A549 (cell line): ENCODE results near the gene EFHD2. TPM values are rescaled to one million over a fixed set of nuclear protein-coding genes. Genes with fewer than 3 reads are reported as not detected.

Source experiments
- ATAC-seq, 2 experiments: fragments of 200-7000 bp in 1 of 2; fragments of >200 bp in 1 of 2; cut with Nextera tagmentation in 1 of 2; cut with Tn5 transposase in 1 of 2; 3 replicates each; pipeline versions ENCODE4 v1.8.0 to v1.9.1; 2018 to 2020; ENCODE audit warnings: mild to moderate bottlenecking in 1 of 2, moderate library complexity in 1 of 2
- CTCF ChIA-PET: fragments of 300-600 bp; sonication (Branson Sonifier 250); formaldehyde crosslinking; extraction: SDS; loops from one replicate; lab custom pipeline; 2021; ENCODE audit warnings: antibody characterized with exemption, inconsistent platforms; lab: Yijun Ruan, JAX
- POLR2A ChIA-PET: fragments of 350-600 bp; formaldehyde crosslinking; extraction: SDS; loops from one replicate; lab custom pipeline; 2021; ENCODE audit warnings: antibody characterized with exemption, inconsistent platforms; lab: Yijun Ruan, JAX
- DNase-seq, 2 experiments: peaks; one replicate each; pipeline versions ENCODE4 v3.0.0 to v3.0.0-alpha.2; 2011 to 2016; ENCODE audit warnings: low read depth in 1 of 2, low spot score in 1 of 2
- FAIRE-seq: peaks from 2 replicates; lab custom pipeline; 2011; peaks lifted over from hg19 to GRCh38; lab: Jason Lieb, UNC
- H3K27ac ChIP-seq, 2 experiments: fragments of >200 bp; sonication (Bioruptor Twin); formaldehyde crosslinking; 3 replicates each; pipeline ENCODE4 v1.5.1; 2016 to 2017
- H3K4me1 ChIP-seq: fragments of >200 bp; sonication (Bioruptor Twin); formaldehyde crosslinking; 3 replicates; pipeline ENCODE4 v1.6.1; 2016
- H3K4me2 ChIP-seq: fragments of >200 bp; sonication (Bioruptor Twin); formaldehyde crosslinking; 3 replicates; pipeline ENCODE4 v1.6.1; 2016
- H3K4me3 ChIP-seq: fragments of >200 bp; sonication (Bioruptor Twin); formaldehyde crosslinking; 3 replicates; pipeline ENCODE4 v1.5.1; 2016
- H3K9me3 ChIP-seq: fragments of >200 bp; sonication (Bioruptor Twin); formaldehyde crosslinking; 3 replicates; pipeline ENCODE4 v1.6.1; 2016
- ATOH8 ChIP-seq: fragments of 250-450 bp; sonication (Bioruptor Pico); IDR thresholded peaks from 2 replicates; pipeline ENCODE4 v1.5.0; 2020; ENCODE audit warnings: low read depth, mild to moderate bottlenecking, moderate library complexity
- CEBPB ChIP-seq, 2 experiments: fragments of >200 bp in 1 of 2; sonication (Bioruptor Twin) in 1 of 2; formaldehyde crosslinking in 1 of 2; IDR thresholded peaks; 2 replicates each; pipeline ENCODE4 v1.6.1; 2012 to 2016
- EHF ChIP-seq: fragments of 250-450 bp; sonication (Bioruptor Pico); IDR thresholded peaks from 2 replicates; pipeline ENCODE4 v1.5.0; 2020; ENCODE audit warnings: mild to moderate bottlenecking
- HOXA7 ChIP-seq: fragments of 250-450 bp; sonication (Bioruptor Pico); IDR thresholded peaks from 2 replicates; pipeline ENCODE4 v1.5.0; 2020; ENCODE audit warnings: mild to moderate bottlenecking, moderate library complexity
- MAX ChIP-seq: IDR thresholded peaks from 2 replicates; pipeline ENCODE4 v1.6.1; 2012
- NPAS2 ChIP-seq: fragments of 250-450 bp; sonication (Bioruptor Pico); IDR thresholded peaks from 2 replicates; pipeline ENCODE4 v1.8.0; 2022; ENCODE audit warnings: mild to moderate bottlenecking, moderate library complexity, borderline replicate concordance
- RAD21 ChIP-seq, 2 experiments: fragments of >200 bp in 1 of 2; sonication (Bioruptor Twin) in 1 of 2; formaldehyde crosslinking in 1 of 2; IDR thresholded peaks in 1 of 2; conservative IDR thresholded peaks in 1 of 2; 2 replicates in 1 of 2; 3 replicates in 1 of 2; pipeline ENCODE4 v1.6.1; 2012 to 2018; ENCODE audit warnings: inconsistent platforms in 1 of 2
- SMC3 ChIP-seq: fragments of >200 bp; sonication (Bioruptor Twin); formaldehyde crosslinking; IDR thresholded peaks from 3 replicates; pipeline ENCODE4 v1.6.1; 2018; ENCODE audit warnings: inconsistent platforms
- TFCP2L1 ChIP-seq: fragments of 250-450 bp; sonication (Bioruptor Pico); IDR thresholded peaks from 2 replicates; pipeline ENCODE4 v1.5.0; 2021; ENCODE audit warnings: mild to moderate bottlenecking
- TP53 ChIP-seq: fragments of 250-450 bp; sonication (Bioruptor Pico); IDR thresholded peaks from 2 replicates; pipeline ENCODE4 v1.5.0; 2021; ENCODE audit warnings: mild to moderate bottlenecking, moderate library complexity
- USF2 ChIP-seq: fragments of 450-650 bp; IDR thresholded peaks from 2 replicates; pipeline ENCODE4 v1.6.1; 2014; ENCODE audit warnings: antibody characterized with exemption
- WGBS: methylation state at CpG from one replicate; pipeline ENCODE4 v1.1.6; 2017; ENCODE audit errors: missing lambda C conversion rate; 5-methylcytosine and 5-hydroxymethylcytosine counted together
- polyA plus RNA-seq, 4 experiments: library from polyadenylated mRNA; depleted of rRNA in 3 of 4; stranded (reverse); fragments of >200 nt; fragmentation: RNase III in 1 of 4; extraction: RNeasy Plus Mini Kit Qiagen cat#74134 plus additional on column Dnase treatment in 1 of 4; gene quantifications; 2 replicates in 3 of 4; 3 replicates in 1 of 4; pipeline ENCODE4 v1.2.3, GENCODE V29; 2011 to 2017
- TF ChIP-seq, protein P1 (sequence below): fragments of >200 bp; sonication (Bioruptor Twin); formaldehyde crosslinking; IDR thresholded peaks from 3 replicates; pipeline ENCODE4 v1.5.1; 2016
- TF ChIP-seq, protein P2 (sequence below): fragments of 250-450 bp; sonication (Bioruptor Pico); IDR thresholded peaks from 2 replicates; pipeline ENCODE4 v1.5.0; 2021; ENCODE audit warnings: mild to moderate bottlenecking, moderate library complexity, borderline replicate concordance

EFHD2 gene
- polyA plus RNA-seq, 2 of the 4 experiments (the other 2 are of a cell fraction), result 33.1 to 96.2 TPM

GRCh38 chr1:15430787-15431570 is 21.3 kb downstream of the EFHD2 start:
- WGBS, result 54% methylated on average over 17 of the region's 19 CpGs
- TF ChIP-seq, protein P1, sequence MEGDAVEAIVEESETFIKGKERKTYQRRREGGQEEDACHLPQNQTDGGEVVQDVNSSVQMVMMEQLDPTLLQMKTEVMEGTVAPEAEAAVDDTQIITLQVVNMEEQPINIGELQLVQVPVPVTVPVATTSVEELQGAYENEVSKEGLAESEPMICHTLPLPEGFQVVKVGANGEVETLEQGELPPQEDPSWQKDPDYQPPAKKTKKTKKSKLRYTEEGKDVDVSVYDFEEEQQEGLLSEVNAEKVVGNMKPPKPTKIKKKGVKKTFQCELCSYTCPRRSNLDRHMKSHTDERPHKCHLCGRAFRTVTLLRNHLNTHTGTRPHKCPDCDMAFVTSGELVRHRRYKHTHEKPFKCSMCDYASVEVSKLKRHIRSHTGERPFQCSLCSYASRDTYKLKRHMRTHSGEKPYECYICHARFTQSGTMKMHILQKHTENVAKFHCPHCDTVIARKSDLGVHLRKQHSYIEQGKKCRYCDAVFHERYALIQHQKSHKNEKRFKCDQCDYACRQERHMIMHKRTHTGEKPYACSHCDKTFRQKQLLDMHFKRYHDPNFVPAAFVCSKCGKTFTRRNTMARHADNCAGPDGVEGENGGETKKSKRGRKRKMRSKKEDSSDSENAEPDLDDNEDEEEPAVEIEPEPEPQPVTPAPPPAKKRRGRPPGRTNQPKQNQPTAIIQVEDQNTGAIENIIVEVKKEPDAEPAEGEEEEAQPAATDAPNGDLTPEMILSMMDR, result peak; percentile 72
- TF ChIP-seq TP53 (CRISPR knock-in tag) (no peak), CEBPB (IDR thresholded peaks at IDR 0.05) (no peak), HOXA7 (CRISPR knock-in tag) (peak; percentile 25), RAD21 (conservative IDR thresholded peaks at IDR 0.05 in 1 of 2, IDR thresholded peaks at IDR 0.05 in 1 of 2) (peak; percentile 78 to 89), SMC3 (peak; percentile 77), ATOH8 (CRISPR knock-in tag) (0 out of 2 replicates have a peak, but pooled peaks have one; percentile 30)
- TF ChIP-seq, protein P2, sequence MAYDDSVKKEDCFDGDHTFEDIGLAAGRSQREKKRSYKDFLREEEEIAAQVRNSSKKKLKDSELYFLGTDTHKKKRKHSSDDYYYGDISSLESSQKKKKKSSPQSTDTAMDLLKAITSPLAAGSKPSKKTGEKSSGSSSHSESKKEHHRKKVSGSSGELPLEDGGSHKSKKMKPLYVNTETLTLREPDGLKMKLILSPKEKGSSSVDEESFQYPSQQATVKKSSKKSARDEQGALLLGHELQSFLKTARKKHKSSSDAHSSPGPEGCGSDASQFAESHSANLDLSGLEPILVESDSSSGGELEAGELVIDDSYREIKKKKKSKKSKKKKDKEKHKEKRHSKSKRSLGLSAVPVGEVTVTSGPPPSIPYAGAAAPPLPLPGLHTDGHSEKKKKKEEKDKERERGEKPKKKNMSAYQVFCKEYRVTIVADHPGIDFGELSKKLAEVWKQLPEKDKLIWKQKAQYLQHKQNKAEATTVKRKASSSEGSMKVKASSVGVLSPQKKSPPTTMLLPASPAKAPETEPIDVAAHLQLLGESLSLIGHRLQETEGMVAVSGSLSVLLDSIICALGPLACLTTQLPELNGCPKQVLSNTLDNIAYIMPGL, result 0 out of 2 replicates have a peak, but pooled peaks have one; percentile 56
- TF ChIP-seq, all 56 proteins: peak for 6
- peak overlapping the region; percentile 97 to 98 for H3K27ac ChIP-seq

DNA sequence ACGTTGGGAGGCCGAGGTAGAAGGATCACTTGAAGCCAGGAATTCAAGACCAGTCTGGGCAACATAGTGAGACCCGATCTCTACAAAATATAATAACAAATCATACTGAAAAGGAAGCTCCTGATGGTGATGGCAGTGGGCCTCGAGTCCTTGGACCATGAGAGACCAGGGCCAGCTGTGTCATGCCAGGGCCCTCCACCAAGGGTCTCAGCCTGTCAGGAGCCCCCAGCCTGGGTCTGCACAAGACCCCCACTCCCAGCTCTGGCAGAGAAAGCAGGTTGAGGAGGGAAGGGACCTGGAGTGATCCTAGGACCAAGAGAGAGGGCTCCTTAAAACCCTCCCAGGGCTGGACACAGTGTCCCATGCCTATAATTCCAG is 21.9 kb downstream of the EFHD2 start:
- CTCF ChIA-PET, result interaction anchor here (0.6 to 9.8 kb wide), 31 partner anchors 9 to 647 kb away, joined by 3 to 150 read pairs (median 5); partner anchors contain the start of gene EFHD2
- POLR2A ChIA-PET, result interaction anchor here (1.6 kb wide), 1 partner anchor 108 kb away, joined by 11 read pairs; no protein-coding TSS in a partner anchor
- 68% methylated on average over 4 of the region's 4 CpGs for WGBS

More at GRCh38 chr1:15430787-15431570, 21.3 kb downstream of the EFHD2 start:
- ChIA-PET CTCF (interaction anchor here (0.7 to 9.8 kb wide), 33 partner anchors 10 to 306 kb away, joined by 3 to 150 read pairs (median 4); partner anchors contain the start of gene EFHD2), POLR2A (interaction anchor here (1.6 kb wide), 1 partner anchor 107 kb away, joined by 11 read pairs; no protein-coding TSS in a partner anchor)
- DNase-seq, result peak in 1 of 2 experiments; percentile 60
- H3K4me3 ChIP-seq, result no peak overlapping the region
- peak in 1 of 2 experiments; percentile 16; a peak in 3 of 6 replicates for ATAC-seq
- no peaks in the 10 kb centered on the region for H3K9me3 ChIP-seq
- H3K4me1 ChIP-seq, result peaks cover 69% of the 10 kb centered on the region
- FAIRE-seq, result no peak
- no peak overlapping the region for H3K4me2 ChIP-seq

More for the DNA sequence above, 21.9 kb downstream of the EFHD2 start:
- no peak overlapping the region for H3K4me3 ChIP-seq
- H3K9me3 ChIP-seq, result no peaks in the 10 kb centered on the region
- H3K4me1 ChIP-seq, result peaks cover 64% of the 10 kb centered on the region
- H3K27ac ChIP-seq, result peak overlapping the region; percentile 97 to 98
- H3K4me2 ChIP-seq, result no peak overlapping the region
- DNase-seq, result no peak
- TF ChIP-seq USF2, result no peak
- TF ChIP-seq HOXA7 (CRISPR knock-in tag), result no peak
- TF ChIP-seq NPAS2 (CRISPR knock-in tag), result no peak
- TF ChIP-seq MAX, result no peak
- TF ChIP-seq EHF (CRISPR knock-in tag), result no peak
- no peak for TF ChIP-seq TFCP2L1 (CRISPR knock-in tag)
- ATAC-seq, result no peak
- FAIRE-seq, result no peak
